Smooth muscle cell (in vitro differentiated cells): ENCODE results near the gene KCNT1. TPM values are rescaled to one million over a fixed set of nuclear protein-coding genes. Genes with fewer than 3 reads are reported as not detected.
A peak's percentile ranks its signal among the peaks of the same experiment; 100 is the strongest.

Experiments
- DNase-seq: peaks from one replicate; lab custom pipeline; 2025; ENCODE audit not compliant: unreplicated experiment; lab: John Stamatoyannopoulos, UW
- H2AFZ ChIP-seq: fragments of 200-600 bp; sonication (generic); 2 replicates; pipeline ENCODE4 v1.6.0; 2016; ENCODE audit warnings: antibody characterized with exemption, low read depth, mild to moderate bottlenecking
- H3F3A ChIP-seq: fragments of 200-600 bp; sonication (generic); 2 replicates; pipeline ENCODE4 v1.6.0; 2017; ENCODE audit warnings: antibody characterized with exemption, low read depth
- H3K27ac ChIP-seq: fragments of 200-600 bp; sonication (generic); 2 replicates; pipeline ENCODE4 v1.5.1; 2016; ENCODE audit warnings: low read depth, mild to moderate bottlenecking
- H3K27me3 ChIP-seq: fragments of 200-600 bp; sonication (generic); 2 replicates; pipeline ENCODE4 v1.6.1; 2016; ENCODE audit warnings: low read depth, mild to moderate bottlenecking
- H3K36me3 ChIP-seq: fragments of 200-600 bp; sonication (generic); 2 replicates; pipeline ENCODE4 v1.5.1; 2016; ENCODE audit warnings: low read depth
- H3K4me1 ChIP-seq: fragments of 200-600 bp; sonication (generic); 2 replicates; pipeline ENCODE4 v1.5.1; 2016; ENCODE audit warnings: low read depth
- H3K4me2 ChIP-seq: fragments of 200-600 bp; sonication (generic); 2 replicates; pipeline ENCODE4 v1.6.0; 2016; ENCODE audit warnings: mild to moderate bottlenecking
- H3K4me3 ChIP-seq: fragments of 200-600 bp; sonication (generic); 2 replicates; pipeline ENCODE4 v1.5.1; 2016; ENCODE audit warnings: mild to moderate bottlenecking
- H3K79me2 ChIP-seq: fragments of 200-600 bp; sonication (generic); 2 replicates; pipeline ENCODE4 v1.6.0; 2016; ENCODE audit warnings: low read depth, mild to moderate bottlenecking
- H3K9ac ChIP-seq: fragments of 200-600 bp; sonication (generic); 2 replicates; pipeline ENCODE4 v1.6.0; 2016; ENCODE audit warnings: low read depth
- H3K9me3 ChIP-seq: fragments of 200-600 bp; sonication (generic); replicated peaks from 2 replicates; pipeline ENCODE4 v1.5.1; 2016; ENCODE audit warnings: low read depth
- H4K20me1 ChIP-seq: fragments of 200-600 bp; sonication (generic); 2 replicates; pipeline ENCODE4 v1.6.0; 2016; ENCODE audit warnings: low read depth
- WGBS: methylation state at CpG from one replicate; pipeline ENCODE4 v1.1.7; 2016; ENCODE audit warnings: low lambda C conversion rate; 5-methylcytosine and 5-hydroxymethylcytosine counted together
- polyA plus RNA-seq: library from polyadenylated mRNA; unstranded; fragments of >200 nt; fragmentation: Nextera tagmentation; extraction: Ambion mirVana; gene quantifications from 2 replicates; pipeline ENCODE4 v1.2.1, GENCODE V29; 2016
- total RNA-seq: library from RNA; depleted of rRNA; stranded (reverse); fragments of >200 nt; gene quantifications from 2 replicates; pipeline ENCODE4 v1.2.3, GENCODE V29; 2014
- TF ChIP-seq, protein P1 (sequence below): fragments of 200-600 bp; sonication (generic); IDR thresholded peaks from 2 replicates; pipeline ENCODE4 v1.5.1; 2017; ENCODE audit warnings: borderline replicate concordance, mild to moderate bottlenecking, antibody characterized with exemption; ENCODE audit not compliant: insufficient read depth, poor library complexity, severe bottlenecking

Gene KCNT1
- total and polyA plus RNA-seq, 2 experiments from 2014 or later: not detected

DNA sequence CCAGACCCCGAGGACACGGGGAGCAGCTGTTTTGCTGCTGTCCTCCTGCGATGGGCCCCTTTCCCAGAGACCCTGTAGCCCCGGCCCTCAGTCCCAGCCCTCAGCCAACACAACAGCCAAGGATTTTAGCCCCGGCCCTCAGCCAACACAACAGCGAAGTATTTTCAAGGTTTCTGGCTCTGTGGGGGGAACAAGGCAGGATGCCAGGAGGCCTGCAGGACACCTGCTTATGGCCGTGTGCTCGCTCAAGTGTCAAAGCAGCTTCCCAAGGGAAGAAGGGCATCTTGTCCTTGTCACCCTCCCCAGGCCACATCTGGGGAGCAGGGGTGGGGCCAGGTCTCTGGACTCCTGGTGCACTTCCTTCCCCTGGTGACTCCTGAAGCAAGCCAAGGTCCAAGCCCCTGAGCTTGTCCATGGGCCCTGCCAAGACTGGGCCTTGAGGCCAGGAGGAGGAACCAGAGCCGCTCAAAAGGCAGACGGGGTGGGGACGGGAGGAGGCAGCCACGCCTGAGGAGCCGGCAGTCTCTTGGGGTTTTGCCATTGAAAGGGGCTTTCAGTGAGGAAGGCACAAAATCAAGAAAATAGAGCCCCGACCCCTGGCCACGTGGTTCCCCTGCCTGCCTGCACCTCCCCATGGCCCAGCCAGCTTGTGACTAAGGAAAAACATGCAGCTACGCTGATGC lies 10.8 kb downstream of the KCNT1 start:
- H4K20me1 ChIP-seq: no peaks in the 10 kb centered on the region
- H3K27ac ChIP-seq: no peak overlapping the region
- no peaks in the 10 kb centered on the region for H3F3A ChIP-seq
- no peak overlapping the region for H3K4me2 ChIP-seq
- H3K4me1 ChIP-seq: no peaks in the 10 kb centered on the region
- no peak overlapping the region for H2AFZ ChIP-seq
- H3K27me3 ChIP-seq: peaks cover 54% of the 10 kb centered on the region
- H3K4me3 ChIP-seq: no peak overlapping the region
- no peaks in the 10 kb centered on the region for H3K79me2 ChIP-seq
- no peak for DNase-seq
- 79% methylated on average over 15 of the region's 16 CpGs for WGBS
- no peak overlapping the region for H3K9ac ChIP-seq
- H3K36me3 ChIP-seq: no peaks in the 10 kb centered on the region
- H3K9me3 ChIP-seq: no peaks in the 10 kb centered on the region
- TF ChIP-seq, protein P1, sequence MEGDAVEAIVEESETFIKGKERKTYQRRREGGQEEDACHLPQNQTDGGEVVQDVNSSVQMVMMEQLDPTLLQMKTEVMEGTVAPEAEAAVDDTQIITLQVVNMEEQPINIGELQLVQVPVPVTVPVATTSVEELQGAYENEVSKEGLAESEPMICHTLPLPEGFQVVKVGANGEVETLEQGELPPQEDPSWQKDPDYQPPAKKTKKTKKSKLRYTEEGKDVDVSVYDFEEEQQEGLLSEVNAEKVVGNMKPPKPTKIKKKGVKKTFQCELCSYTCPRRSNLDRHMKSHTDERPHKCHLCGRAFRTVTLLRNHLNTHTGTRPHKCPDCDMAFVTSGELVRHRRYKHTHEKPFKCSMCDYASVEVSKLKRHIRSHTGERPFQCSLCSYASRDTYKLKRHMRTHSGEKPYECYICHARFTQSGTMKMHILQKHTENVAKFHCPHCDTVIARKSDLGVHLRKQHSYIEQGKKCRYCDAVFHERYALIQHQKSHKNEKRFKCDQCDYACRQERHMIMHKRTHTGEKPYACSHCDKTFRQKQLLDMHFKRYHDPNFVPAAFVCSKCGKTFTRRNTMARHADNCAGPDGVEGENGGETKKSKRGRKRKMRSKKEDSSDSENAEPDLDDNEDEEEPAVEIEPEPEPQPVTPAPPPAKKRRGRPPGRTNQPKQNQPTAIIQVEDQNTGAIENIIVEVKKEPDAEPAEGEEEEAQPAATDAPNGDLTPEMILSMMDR: no peak

DNA sequence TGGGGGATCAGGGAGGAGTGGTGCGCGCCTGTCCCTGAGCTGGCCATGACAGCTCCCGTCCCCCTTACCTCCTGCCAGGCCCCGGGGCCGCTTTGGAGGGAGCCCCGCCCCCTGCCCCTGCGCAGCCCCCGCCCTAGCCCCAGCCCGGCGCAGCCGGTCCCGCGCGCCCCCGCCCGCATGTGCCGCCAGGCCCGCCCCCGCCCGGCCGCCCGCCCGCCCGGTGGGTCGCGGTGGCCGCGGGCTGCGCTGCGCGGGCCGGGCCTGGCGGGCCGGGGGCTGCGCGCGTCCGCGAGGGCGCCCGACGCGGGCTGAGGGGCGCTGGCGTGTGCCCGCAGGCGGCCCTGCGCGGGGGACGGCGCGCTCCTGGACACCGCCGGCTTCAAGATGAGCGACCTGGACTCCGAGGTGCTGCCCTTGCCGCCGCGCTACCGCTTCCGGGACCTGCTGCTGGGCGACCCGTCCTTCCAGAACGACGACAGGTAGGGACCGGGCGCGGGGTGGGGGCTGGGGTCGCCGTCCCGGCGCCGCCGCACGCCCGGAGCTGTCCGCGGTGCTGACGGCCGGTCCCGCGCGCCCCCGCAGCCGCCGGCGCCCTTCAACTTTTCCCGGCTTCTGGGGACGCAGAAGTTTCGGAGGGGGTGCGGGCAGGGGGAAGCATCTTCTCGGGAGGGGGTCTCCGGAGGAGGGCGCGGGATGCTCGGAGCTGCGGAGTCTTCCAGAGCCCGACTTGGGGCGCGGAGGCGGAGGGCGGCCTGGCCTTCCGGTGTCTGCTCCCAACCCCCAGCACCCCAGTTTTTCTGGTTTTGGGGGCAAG lies 12.5 kb downstream of the KCNT1 start:
- no peak for DNase-seq
- 6% methylated on average over 38 of the region's 103 CpGs for WGBS
- Histone ChIP-seq H3K4me1 (no peaks in the 10 kb centered on the region), H3K9ac (no peak overlapping the region), H3F3A (no peaks in the 10 kb centered on the region), H3K36me3 (no peaks in the 10 kb centered on the region), H3K9me3 (no peaks in the 10 kb centered on the region), H3K79me2 (no peaks in the 10 kb centered on the region), H2AFZ (no peak overlapping the region), H3K4me2 (peak overlapping the region; percentile 80), H3K27me3 (peaks cover 54% of the 10 kb centered on the region), H4K20me1 (no peaks in the 10 kb centered on the region), H3K4me3 (no peak overlapping the region), H3K27ac (no peak overlapping the region)
- TF ChIP-seq, protein P1: no peak

DNA sequence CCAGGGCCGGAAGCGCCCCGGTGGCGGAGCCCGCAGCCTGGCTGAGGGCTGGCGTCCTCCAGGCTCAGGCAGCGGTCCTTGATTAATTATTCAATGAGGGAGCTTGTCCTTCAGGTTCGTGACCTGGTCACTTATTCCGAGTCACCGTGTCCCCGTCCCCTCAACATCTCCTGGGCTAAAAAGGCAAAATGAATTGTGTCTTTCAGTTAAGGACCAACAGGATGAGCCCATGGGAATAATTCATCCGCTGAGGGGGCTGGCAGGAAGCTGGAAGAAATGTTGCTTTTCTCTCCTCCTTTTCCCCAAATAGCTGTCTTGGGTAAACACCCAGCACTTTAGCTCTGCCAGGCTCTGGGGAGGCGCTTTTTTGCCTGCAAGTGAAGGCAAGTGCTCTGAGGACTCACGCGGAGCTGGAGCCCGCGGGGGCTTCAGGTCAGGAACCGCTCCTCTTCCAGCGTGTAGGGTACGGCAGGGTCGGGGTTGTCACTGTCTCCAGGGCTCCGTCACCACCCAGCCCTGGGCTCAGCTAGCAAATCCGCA lies 13.1 kb downstream of the KCNT1 start:
- H3K4me1 ChIP-seq: no peaks in the 10 kb centered on the region
- no peak overlapping the region for H2AFZ ChIP-seq
- H3K9me3 ChIP-seq: no peaks in the 10 kb centered on the region
- no peak for DNase-seq
- no peaks in the 10 kb centered on the region for H3F3A ChIP-seq
- H3K9ac ChIP-seq: no peak overlapping the region
- H3K4me2 ChIP-seq: no peak overlapping the region
- H3K4me3 ChIP-seq: no peak overlapping the region
- H3K36me3 ChIP-seq: no peaks in the 10 kb centered on the region
- H3K27me3 ChIP-seq: peaks cover 54% of the 10 kb centered on the region
- WGBS: 53% methylated on average over 22 of the region's 23 CpGs
- TF ChIP-seq, protein P1: no peak
- H3K79me2 ChIP-seq: no peaks in the 10 kb centered on the region
- H4K20me1 ChIP-seq: no peaks in the 10 kb centered on the region
- no peak overlapping the region for H3K27ac ChIP-seq
